ENCODE results near the gene STIMATE. TPM values are rescaled to one million over a fixed set of nuclear protein-coding genes. Genes with fewer than 3 reads are reported as not detected.

STIMATE gene
- total and polyA plus RNA-seq, 2 experiments from 2014 or later, result 11.2 to 23.6 TPM

- TF ChIP-seq ZNF462 (CRISPR knock-in tag; IDR thresholded peaks at IDR 0.05) (no peak), NANOG (IDR thresholded peaks at IDR 0.05; ENCODE audit: borderline replicate concordance) (no peak), CREB1 (CRISPR knock-in tag; IDR thresholded peaks at IDR 0.05; ENCODE audit: low read depth) (no peak)
These were observed 20.3 kb downstream of the STIMATE start (continued) for GRCh38 chr3:52877085-52877484.

- DNase-seq (ENCODE audit: low spot score) (no peak), ATAC-seq (0 out of 3 replicates have a peak, but pooled peaks have one; percentile 13)
- Mint-ChIP-seq H3K4me3 (no peak overlapping the region), H3K27me3 (ENCODE audit: insufficient read depth, low read depth, poor library complexity) (no peaks in the 10 kb centered on the region), H3K27ac (no peak overlapping the region), H3K36me3 (ENCODE audit: low read depth) (no peaks in the 10 kb centered on the region), H3K9me3 (no peaks in the 10 kb centered on the region), H3K4me1 (peaks cover 30% of the 10 kb centered on the region)
- no peak overlapping the region for H2AFZ ChIP-seq
- H3K36me3 ChIP-seq (ENCODE audit: insufficient read depth), result no peaks in the 10 kb centered on the region
- H3K4me3 ChIP-seq, result no peak overlapping the region
- H3K9me2 ChIP-seq (ENCODE audit: insufficient read depth), result no peaks in the 10 kb centered on the region
- 0 out of 2 replicates have a peak overlapping the region, but pooled peaks have one; percentile 38 for H3K4me2 ChIP-seq
- H3K27ac ChIP-seq (ENCODE audit: low read depth), result no peak overlapping the region
- peaks cover 7% of the 10 kb centered on the region for H3K4me1 ChIP-seq (ENCODE audit: insufficient read depth)
- no peak for TF ChIP-seq ZNF462 (CRISPR knock-in tag; IDR thresholded peaks at IDR 0.05)
- no peak for TF ChIP-seq NANOG (IDR thresholded peaks at IDR 0.05; ENCODE audit: borderline replicate concordance)
- no peak for TF ChIP-seq POLR2AphosphoS5 (IDR thresholded peaks at IDR 0.05; ENCODE audit: low read depth)
- TF ChIP-seq CTCF (conservative IDR thresholded peaks at IDR 0.05; ENCODE audit: low read depth in 2 of 2), result 0 out of 4 replicates have a peak, but pooled peaks of 1 of the 2 experiments have one; percentile 14
- no peak for TF ChIP-seq STAT1 (IDR thresholded peaks at IDR 0.05; ENCODE audit: unreplicated experiment)
- no peaks in the 10 kb centered on the region; the same call in none of the 2 replicates for H4K20me1 ChIP-seq (replicated peaks; ENCODE audit: insufficient read depth)
- no peaks in the 10 kb centered on the region for H3K27me3 ChIP-seq (ENCODE audit: insufficient read depth)
- peaks cover 26% of the 10 kb centered on the region for H3K79me2 ChIP-seq (replicated peaks; ENCODE audit: insufficient read depth)
- no peaks in the 10 kb centered on the region for H3F3A ChIP-seq (replicated peaks; ENCODE audit: low read depth)
These were observed 22.3 kb downstream of the STIMATE start for GRCh38 chr3:52874864-52875587.

Measured in GM23338 (cell line).